HAP-1 (cell line): ENCODE results near the gene CBX5.
"Not testable (repeated sequence)": the region's sequence is repeated elsewhere in the genome, so short reads cannot be mapped to it uniquely, and the experiment has no call there.

Experiments
- DNase-seq, 2 experiments: peaks; one replicate each; pipeline ENCODE4 v3.0.0-alpha.2; 2016 to 2020; ENCODE audit warnings: low spot score in 2 of 2
- H3K27me3 ChIP-seq: fragments of 250-450 bp; sonication (Bioruptor Pico); 2 replicates; pipeline ENCODE4 v1.5.1; 2020; ENCODE audit warnings: low read depth, mild to moderate bottlenecking, moderate library complexity
- H3K36me3 ChIP-seq: fragments of 250-450 bp; sonication (Bioruptor Pico); replicated peaks from 2 replicates; pipeline ENCODE4 v1.5.1; 2020; ENCODE audit warnings: mild to moderate bottlenecking
- H3K4me1 ChIP-seq: fragments of 250-450 bp; sonication (Bioruptor Pico); 2 replicates; pipeline ENCODE4 v1.5.1; 2020; ENCODE audit warnings: mild to moderate bottlenecking
- H3K4me3 ChIP-seq: fragments of 250-450 bp; sonication (Bioruptor Pico); 2 replicates; pipeline ENCODE4 v1.5.1; 2020; ENCODE audit warnings: mild to moderate bottlenecking, moderate library complexity
- H3K9me3 ChIP-seq: fragments of 250-450 bp; sonication (Bioruptor Pico); 2 replicates; pipeline ENCODE4 v1.5.1; 2020; ENCODE audit warnings: mild to moderate bottlenecking, moderate library complexity
- in situ Hi-C: fragments of 300-500 bp; cut with MboI; formaldehyde crosslinking; loops from 3 replicates; pipeline ENCODE4 v1.14.3; 2020; ENCODE audit warnings: low sequenced_read_pairs, inconsistent platforms, mixed read lengths

Gene CBX5

DNA sequence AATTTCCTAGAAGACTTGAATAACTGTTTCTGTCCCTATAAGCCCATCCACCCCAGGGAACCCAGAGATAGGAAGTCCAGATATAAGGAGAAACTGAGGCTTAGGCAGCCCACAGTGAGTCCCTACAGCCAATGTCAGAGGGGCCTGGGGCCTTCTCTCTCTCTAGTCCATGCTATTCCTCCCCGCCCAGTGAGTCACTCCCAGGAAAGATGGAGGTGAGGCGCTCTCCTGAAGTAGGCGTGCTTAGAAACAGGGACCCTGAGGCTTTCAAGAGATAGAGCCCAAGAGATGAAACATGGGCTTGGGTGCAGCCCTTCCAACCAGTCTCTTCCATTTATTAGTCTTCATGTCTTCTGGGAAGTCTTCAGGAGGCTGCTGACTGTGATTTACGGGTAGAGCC is 88.8 kb downstream of the CBX5 start:
- in situ Hi-C loops = loop anchor here (5.0 kb wide), 1 partner anchor 159 kb away; the partner anchor contains the start of gene HOXC5
- no peak overlapping the region for H3K4me3 ChIP-seq
- DNase-seq = no peak
- peaks cover 4% of the 10 kb centered on the region; the same call in 1 of the 2 replicates for H3K27me3 ChIP-seq
- H3K36me3 ChIP-seq = peaks cover 7% of the 10 kb centered on the region
- H3K4me1 ChIP-seq = peaks cover 11% of the 10 kb centered on the region
- no peaks in the 10 kb centered on the region for H3K9me3 ChIP-seq

DNA sequence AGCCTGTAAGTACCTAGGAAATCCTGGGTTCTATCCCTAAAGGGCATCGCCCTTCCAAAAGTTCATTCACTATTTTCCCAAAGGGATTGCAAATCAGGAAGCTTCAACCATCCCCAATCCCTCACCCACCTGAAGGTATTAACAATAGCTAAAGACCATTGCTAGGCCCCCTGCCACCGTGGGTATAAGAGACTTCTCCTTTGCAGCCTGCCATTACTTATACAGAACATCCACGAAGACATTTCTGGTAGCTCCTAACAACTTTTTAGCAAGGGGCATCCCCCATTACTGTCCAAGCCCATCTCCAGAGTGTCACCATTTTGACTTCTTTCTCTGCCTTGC is 90.8 kb downstream of the CBX5 start:
- in situ Hi-C loops = no loop called here
- Histone ChIP-seq H3K36me3 (peaks cover 7% of the 10 kb centered on the region), H3K4me1 (peaks cover 6% of the 10 kb centered on the region), H3K4me3 (peak overlapping the region; percentile 75), H3K27me3 (peaks cover 4% of the 10 kb centered on the region; the same call in 1 of the 2 replicates), H3K9me3 (no peaks in the 10 kb centered on the region)
- no peak for DNase-seq

DNA sequence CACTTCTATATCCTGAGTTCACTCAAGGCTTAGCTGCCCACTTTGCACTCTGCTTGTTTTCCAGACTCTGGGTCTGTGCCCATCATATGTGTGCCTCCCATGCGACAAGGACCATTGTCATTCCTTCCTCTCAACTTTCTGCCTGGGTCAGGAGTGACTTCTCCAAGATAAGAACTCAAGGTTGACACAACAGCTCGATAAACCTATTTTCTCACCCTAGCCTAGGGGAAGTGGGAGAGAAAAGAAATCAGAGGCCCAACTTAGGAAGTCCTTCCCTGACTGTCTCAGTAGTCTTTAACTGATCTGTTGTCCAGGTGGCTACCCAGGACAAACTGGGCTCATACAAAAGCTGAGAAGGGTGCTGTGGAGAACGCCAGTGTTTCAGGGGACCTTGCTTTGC is 92.8 kb downstream of the CBX5 start:
- H3K4me3 ChIP-seq = no peak overlapping the region
- no peak for DNase-seq
- H3K4me1 ChIP-seq = peaks cover 6% of the 10 kb centered on the region
- peaks cover 7% of the 10 kb centered on the region for H3K36me3 ChIP-seq
- H3K9me3 ChIP-seq = no peaks in the 10 kb centered on the region
- in situ Hi-C loops = no loop called here
- no peaks in the 10 kb centered on the region for H3K27me3 ChIP-seq

DNA sequence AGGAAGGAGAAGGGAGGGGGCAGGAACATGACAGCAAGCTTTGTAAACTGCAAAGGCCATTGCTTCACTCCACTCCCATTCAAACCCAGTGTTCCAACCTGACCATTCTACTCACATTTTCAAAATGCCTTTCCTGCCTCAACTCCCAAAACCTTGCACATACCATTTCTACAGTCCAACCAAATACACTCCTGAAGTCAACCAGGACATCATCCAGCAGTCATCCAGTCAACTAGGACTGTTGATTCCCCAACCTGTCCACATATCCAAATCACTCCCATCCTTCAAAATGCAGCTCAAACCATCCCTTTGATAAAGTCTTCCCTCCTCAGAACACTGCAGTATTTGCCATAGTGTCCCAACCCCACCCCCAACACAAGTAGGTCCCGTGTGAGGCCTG is 94.0 kb downstream of the CBX5 start:
- Histone ChIP-seq H3K4me1 (peaks cover 2% of the 10 kb centered on the region; the same call in 1 of the 2 replicates), H3K27me3 (no peaks in the 10 kb centered on the region), H3K9me3 (no peaks in the 10 kb centered on the region), H3K4me3 (no peak overlapping the region), H3K36me3 (peaks cover 7% of the 10 kb centered on the region)
- DNase-seq = no peak
- in situ Hi-C loops = no loop called here

DNA sequence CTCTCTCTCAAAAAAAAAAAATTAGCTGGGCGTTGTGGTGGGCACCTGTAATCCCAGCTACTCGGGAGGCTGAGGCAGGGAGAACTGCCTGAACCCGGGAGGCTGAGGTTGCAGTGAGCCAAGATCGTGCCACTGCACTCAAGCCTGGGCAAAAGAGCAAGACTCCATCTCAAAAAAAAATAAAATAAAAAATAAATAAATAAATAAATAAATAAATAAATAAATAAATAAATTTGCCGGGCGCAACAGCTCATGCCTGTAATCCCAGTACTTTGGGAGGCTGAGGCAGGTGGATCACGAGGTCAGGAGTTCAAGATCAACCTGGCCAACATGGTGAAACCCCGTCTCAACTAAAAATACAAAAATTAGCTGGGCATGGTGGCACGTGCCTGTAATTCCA is 94.6 kb downstream of the CBX5 start:
- H3K9me3 ChIP-seq, H3K36me3 ChIP-seq, H3K4me1 ChIP-seq, in situ Hi-C loops, DNase-seq, H3K4me3 ChIP-seq, H3K27me3 ChIP-seq: not testable (repeated sequence)

DNA sequence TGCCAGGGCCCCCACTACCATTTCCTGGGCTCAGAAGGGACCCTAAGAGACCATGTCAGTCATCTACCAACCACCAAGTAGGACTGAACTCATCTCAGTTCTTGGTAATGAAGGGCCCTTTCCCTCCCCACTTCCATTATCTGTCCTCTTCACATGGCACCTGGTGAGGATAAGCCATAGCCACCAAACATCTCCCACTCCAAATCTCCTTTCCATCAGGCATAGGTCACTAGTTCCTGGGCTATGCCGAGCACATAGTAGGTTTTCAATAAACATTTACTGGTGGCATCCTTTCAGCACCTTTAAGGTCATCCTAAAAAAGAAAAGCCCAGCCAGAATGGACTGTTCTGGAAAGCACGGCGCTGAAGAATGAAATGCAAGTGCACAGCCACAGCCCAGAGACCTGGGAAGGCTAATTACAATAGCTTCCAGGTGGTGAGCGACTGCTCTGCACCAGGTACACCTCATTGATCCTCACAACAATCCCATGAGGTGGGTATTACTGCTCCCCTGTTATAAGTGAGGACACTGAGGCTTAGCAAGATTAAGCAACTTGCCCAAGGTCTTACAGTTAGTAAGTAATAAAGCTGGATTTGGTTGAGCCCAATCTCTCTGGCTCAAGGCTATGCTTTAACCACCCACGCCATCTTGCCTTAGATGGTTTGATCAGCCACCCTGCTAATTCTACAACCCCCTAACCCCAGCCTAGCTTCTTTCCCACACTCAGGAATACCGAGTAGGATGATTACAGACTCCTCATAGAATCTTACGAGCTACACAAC is 95.7 kb downstream of the CBX5 start:
- H3K4me3 ChIP-seq = no peak overlapping the region
- H3K9me3 ChIP-seq = no peaks in the 10 kb centered on the region
- DNase-seq = no peak
- no peaks in the 10 kb centered on the region for H3K27me3 ChIP-seq
- in situ Hi-C loops = no loop called here
- peaks cover 7% of the 10 kb centered on the region for H3K36me3 ChIP-seq
- H3K4me1 ChIP-seq = peaks cover 2% of the 10 kb centered on the region; the same call in 1 of the 2 replicates

DNA sequence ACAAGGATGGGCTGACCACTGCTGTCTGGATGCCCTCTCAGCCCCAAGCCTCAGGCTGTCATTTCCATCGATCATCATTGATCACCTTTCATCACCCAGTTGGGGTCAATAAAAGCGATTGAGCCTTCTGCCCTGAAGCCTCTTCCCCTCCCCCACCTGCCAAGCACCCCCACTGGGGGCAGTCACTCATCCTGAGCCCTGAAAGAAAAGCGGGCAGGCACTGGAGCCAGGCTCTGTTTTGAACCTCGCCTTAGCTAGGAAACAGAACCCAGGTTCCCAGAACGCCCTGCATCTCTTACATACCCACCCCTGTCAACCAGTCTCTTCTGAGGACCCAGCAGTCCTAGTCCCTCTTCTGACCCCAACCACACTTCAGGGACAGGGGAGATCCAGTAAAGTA is 96.9 kb downstream of the CBX5 start:
- no peaks in the 10 kb centered on the region for H3K27me3 ChIP-seq
- no peak for DNase-seq
- in situ Hi-C loops = no loop called here
- no peaks in the 10 kb centered on the region for H3K4me1 ChIP-seq
- no peak overlapping the region for H3K4me3 ChIP-seq
- H3K36me3 ChIP-seq = peaks cover 7% of the 10 kb centered on the region
- no peaks in the 10 kb centered on the region for H3K9me3 ChIP-seq

DNA sequence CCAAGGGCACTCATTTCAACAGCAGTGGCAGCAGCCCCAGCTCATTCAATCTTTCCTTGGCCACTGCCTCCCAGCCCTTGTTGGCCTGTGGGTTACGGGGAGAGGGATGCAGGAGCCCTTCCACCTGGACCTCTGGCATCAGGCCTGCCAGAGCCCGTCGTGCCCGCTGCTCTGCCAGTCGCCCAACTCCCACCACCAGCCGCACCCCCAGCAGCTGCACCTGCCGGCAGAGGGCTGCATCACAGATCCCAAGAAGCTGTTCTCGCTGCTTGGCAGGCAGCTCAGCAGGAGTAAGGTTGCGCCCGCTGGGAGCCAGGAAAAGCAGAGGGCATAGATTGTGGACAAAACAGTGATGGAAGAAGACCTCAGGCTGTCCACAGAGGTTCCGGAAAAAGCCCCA is 97.8 kb downstream of the CBX5 start:
- peaks cover under 1% of the 10 kb centered on the region for H3K36me3 ChIP-seq
- H3K4me3 ChIP-seq = no peak overlapping the region
- H3K27me3 ChIP-seq = no peaks in the 10 kb centered on the region
- in situ Hi-C loops = no loop called here
- no peak for DNase-seq
- H3K4me1 ChIP-seq = no peaks in the 10 kb centered on the region
- H3K9me3 ChIP-seq = no peaks in the 10 kb centered on the region
